GM21390 (cell line): ENCODE data around the gene PLCG2.
"Not testable (repeated sequence)": the region's sequence is repeated elsewhere in the genome, so short reads cannot be mapped to it uniquely, and the experiment has no call there.

Experiments used
- ATAC-seq: cut with Tn5 transposase; IDR thresholded peaks from one replicate; pipeline ENCODE4 v1.9.1; 2021; ENCODE audit not compliant: unreplicated experiment

The PLCG2 gene

DNA sequence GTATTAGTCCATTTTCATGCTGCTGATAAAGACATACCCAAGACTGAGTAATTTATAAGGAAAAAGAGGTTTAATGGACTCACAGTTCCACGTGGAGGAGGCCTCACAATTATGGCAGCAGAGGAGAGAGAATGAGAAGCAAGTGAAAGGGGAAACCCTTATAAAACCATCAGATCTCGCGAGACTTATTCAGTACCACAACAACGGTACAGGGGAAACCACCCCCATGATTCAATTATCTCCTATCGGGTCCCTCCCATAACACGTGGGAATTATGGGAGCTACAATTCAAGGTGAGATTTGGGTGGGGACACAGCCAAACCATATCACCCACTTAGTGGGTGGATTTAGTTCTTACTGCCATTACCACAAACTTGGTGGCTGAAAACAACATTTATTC, 155.6 kb downstream of the PLCG2 start:
- not testable (repeated sequence) for ATAC-seq

DNA sequence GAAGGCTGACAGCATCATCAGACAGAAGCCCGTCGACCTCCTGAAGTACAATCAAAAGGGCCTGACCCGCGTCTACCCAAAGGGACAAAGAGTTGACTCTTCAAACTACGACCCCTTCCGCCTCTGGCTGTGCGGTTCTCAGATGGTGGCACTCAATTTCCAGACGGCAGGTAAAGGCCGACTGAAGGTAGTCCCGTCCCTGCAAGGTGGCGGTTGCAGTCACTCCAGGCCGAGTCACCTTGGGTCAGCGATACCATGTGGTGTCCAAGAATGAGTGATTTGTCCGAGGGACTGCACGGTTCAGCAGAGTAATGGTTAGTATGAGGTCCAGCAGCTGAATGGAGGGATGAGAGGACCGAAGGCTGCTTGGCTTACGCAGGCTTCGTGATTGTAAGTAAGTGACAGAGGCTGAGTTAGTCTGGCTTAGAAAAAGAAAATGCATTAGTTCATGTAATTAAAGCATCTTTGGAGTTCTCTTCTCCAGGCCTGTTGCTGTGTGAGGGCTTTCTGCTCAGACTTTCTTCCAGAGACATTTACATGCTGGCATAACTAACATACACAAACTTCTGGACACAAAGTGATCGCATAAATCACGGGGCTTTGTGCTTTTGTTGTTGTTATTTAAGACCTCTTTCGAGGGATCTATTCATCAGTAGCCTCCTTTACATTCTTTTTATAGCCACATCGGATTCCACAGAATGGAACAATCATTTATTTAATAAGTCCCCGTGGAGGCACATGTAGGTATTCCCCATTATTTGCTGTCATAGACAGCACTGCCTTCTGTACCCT, 157.3 kb downstream of the PLCG2 start:
- no peak for ATAC-seq

DNA sequence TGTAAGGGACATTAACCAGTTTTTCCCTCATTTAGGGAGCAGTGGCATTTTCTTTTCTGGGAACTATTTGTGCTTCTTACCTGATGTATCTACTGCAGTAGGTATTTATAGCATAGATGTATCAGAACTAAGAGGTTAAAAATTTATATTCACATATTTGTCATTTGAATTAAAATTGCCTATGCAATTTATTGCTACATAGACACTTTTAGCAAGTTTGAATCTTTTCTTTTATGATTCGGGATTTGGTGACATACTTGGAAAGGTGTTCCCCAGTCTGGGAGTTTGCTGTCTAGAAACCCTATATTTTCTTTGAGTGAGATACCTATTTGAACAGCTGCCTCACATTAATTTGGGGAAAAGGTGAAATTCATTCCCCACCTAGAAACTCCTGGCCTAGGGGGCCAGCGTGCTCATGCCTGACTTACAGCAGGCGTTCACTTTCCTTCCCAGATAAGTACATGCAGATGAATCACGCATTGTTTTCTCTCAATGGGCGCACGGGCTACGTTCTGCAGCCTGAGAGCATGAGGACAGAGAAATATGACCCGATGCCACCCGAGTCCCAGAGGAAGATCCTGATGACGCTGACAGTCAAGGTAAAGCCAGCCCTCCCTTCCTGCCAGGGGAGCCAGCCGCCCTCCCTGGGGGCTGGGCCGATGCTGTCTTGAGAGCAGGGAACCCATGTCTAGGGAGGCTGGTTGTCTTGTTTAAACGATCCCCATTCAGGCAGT, 158.4 kb downstream of the PLCG2 start:
- no peak for ATAC-seq

DNA sequence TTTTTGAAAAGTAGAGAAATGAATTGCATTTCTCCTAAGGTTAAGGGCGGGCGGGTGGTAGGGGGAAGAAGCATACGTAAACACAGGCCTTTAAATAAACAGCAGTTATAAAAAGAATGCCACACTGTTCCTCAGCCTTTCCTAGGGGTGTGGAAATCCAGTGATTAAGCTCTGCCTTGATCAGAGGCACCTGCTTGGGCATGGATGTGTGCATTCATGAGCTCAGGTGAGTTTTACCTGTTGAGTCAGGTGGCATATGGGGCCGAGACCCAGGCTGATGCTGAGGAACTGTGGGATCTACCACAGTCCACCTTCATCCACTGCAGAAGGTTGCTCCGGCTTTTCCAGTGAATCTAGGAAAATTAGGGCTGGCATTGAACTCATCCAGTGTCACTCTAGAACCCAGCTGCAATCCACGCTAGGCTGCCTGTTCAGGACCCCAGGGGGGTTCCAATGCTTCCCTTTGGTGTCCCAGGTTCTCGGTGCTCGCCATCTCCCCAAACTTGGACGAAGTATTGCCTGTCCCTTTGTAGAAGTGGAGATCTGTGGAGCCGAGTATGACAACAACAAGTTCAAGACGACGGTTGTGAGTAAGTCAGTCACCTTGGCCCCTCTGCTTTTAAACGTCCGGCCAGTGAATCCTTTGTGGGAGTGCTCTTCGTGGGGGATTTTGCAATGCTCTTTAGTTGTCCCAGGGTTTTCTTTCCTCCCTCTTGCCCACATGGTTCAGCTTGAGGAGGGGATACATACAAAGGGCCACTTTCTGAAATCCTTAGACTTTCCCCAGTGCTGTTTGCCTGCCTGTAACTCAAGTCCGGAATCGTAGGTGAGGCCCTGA, 159.5 kb downstream of the PLCG2 start:
- no peak for ATAC-seq

DNA sequence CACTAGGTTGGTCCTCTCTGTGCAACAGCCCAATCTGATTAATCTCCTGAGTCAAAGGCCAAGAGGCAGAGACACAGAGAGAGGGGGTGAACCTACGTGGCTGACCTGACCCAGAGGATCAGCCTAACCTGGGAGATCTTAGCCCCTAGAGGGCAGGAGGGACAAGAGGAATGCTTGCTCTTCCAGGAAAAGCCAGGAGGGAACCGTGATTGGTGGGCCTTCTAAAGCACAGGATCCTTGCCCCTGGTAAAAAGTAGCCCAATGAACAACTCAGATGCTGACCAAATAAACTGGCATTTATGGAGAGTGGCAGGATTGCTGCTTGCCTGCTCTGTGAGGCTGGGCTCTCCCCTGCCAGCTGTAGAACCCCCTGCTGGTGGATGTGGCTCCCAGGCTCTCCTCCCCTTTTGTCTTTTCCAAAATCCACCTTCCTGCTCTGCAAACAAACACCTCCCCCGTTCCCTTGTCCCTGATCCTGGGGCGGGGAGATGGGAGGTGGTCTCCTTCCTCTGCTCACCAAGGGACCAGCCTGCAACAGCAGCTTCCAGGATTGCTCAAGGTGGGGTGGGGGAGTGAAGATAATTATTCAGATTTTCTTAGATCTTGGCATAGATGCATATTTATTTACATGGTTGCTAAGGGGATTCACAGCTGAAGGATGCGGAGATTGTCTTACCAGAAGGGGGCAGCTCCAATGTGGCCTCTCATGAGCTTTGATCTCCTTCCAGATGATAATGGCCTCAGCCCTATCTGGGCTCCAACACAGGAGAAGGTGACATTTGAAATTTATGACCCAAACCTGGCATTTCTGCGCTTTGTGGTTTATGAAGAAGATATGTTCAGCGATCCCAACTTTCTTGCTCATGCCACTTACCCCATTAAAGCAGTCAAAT, 160.3 kb downstream of the PLCG2 start:
- ATAC-seq: no peak

DNA sequence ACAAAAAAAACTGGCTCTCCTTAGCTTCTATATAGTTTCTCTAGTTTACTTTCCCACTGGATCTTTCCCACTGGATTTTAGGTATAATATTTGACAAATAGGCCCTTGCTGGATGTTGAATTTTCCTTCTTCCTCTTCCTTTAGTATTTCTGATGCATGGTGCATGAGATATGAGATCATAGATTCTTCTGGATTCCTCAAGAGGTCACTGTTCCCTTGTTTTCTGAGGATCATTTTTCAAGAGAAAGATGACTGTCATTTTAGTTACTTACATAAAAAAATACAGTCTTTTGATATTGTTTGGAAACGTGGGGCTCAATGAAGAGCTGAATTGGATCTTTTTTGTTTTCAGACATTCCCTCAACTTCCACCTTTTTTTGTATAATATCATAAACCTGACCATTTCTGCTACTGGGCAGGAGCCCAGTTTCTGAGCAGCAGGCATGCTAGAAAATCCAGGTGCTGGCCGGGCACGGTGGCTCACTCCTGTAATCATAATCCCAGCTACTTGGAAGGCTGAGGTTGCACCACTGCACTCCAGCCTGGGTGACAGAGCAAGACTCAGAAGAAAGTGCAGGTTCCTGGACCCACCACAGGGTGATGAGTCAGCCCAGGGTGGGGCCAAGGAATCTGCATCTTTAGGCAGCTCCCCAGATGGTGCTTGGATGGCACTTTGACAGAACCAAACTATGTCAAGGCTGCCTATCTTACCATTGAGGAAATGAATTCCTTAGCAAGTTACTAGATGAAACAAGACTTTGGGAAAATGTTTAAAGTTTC, 161.9 kb downstream of the PLCG2 start:
- no peak for ATAC-seq

DNA sequence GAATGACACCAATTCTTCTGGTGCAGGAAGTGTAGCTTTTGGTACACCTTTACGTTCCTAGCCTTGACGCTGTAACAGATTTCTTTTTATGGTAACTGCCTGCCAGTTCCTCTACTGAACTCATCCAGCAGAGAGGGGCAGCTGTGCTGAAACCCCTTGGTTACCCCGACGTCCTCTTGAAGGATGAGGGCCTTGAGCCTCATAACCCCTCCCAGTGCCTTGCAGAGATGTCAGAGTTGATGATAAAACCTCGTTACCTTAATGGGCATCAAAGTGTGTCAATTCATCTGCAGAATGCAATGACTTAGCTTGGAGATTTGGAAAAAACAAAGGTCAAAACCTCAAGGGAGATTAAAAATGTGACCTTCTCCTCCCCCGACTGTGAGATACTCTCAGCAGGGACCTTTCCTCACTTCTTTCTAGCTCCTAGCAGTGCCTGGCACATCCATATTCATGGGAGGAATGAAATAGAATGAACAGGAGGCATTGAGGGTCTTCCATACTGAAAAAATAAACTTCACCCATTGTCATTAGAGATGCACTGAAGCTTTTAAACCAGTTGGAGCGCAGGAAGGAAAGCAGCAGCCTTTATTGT, 163.0 kb downstream of the PLCG2 start:
- no peak for ATAC-seq

DNA sequence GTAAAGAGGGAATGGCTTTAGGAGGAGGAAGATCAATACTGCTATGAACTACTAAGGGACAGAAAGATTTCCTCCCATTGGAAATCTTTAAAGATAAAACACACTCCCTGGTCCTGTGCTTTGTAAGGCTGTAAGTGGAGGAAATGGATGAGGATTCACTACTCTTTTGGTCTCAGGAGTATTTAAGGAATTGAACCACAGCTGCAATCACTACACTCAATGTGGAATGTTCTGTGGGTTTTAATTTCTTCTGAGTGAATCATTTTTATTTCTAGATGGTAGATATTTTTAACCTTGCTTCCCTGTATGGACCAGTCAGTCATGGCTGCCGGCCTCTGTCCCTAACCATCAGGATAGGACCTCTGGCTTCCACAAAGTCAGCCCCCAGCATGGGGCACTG, 166.6 kb downstream of the PLCG2 start:
- no peak for ATAC-seq

DNA sequence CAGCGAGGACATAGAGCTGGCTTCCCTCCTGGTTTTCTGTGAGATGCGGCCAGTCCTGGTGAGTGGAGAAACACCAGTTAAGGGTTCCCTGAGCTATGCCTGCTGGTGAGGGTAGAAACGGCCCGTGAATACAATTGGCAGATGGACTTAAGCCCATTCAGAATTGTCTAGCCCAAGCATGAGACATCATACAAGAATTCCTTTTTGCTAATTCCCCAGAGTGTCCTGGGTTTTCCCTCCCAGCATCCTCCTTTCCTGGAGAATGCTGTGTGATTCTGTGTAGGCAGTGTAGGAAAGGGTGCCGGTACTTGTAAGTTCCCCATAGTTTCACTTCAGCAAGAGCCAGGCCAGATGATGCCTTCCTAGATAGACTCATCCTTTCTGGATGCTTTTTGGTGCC, 167.1 kb downstream of the PLCG2 start:
- ATAC-seq: no peak

DNA sequence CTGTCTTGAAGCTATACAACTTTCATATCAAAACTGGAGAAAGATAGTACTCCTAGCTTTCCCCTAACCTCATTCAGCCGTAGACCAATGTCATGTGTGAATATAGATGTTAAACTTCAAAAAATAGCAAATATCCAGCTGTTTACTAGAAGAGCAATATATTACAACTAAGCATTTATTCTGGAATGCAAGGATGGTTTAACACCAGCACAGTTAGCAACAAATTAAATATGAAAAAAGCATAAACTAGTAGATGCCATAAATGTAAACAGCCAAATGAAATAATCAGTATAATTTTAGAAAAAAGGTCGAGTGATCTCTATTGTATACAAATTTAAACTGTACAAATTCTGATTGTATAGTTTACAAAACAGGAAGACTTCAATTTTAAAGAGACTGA, 172.5 kb downstream of the PLCG2 start:
- no peak for ATAC-seq

DNA sequence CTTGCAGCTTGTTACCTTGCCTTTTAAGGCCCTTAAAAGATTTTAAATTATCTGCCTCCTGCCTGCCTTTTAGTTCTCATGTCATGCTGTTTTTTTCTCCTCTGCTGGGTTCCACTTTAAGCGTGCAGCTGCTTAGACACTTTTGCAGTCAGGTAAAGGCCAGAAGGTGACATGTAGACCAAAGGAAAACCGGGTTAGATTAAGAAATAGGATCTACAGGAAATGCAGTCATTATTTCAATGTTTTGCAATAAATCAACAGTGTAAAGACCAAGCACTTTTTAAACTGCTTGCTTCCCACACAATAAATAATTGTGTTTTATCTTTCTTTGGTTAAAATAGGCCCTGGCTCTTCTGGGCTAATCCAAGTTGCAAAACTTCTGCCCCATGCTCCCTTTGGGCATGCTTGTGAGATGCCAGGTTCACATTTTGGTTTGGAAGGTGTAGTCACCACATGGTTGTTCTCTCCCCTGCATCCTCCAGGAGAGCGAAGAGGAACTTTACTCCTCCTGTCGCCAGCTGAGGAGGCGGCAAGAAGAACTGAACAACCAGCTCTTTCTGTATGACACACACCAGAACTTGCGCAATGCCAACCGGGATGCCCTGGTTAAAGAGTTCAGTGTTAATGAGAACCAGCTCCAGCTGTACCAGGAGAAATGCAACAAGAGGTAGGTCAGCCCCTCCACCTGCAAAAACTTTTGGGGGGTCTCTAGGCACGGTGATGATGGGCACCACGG, 177.3 kb downstream of the PLCG2 start:
- ATAC-seq: no peak

DNA sequence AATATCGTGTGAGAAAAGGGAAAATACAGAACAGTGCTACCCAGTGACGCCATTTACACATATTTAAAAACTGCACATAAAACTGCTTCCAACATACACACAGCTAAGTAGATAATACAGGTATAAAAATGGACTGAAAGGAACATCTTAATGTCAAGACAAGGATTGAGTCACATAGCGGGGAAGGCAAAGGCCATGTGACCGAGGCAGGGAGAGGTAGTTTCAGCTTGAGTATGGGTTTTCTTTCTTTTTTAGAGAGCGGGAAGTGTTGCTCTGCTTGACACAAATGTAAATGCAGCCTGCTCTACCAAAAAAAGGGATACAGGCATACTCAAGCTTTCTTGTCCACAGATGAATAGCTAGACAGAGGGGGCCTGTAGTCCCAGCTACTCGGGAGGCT, 185.7 kb downstream of the PLCG2 start:
- ATAC-seq: no peak

DNA sequence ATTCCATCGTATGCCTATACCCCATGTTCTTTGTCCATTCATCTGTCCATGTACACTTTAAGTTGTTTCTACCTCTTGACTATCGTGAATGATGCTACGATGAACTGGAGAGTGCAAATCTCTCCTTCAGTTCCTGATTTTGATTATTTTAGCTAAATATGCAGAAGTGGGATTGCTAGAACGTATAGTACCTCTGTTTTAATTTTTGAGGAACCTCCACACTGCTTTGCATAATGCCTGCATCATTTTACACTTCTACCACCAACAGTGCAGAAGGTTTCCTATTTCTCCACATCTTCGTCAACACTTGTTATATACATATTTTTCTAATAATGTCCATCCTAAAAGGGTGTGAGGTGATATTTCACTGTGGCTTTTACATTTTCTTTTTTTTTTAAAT, 188.3 kb downstream of the PLCG2 start:
- no peak for ATAC-seq

DNA sequence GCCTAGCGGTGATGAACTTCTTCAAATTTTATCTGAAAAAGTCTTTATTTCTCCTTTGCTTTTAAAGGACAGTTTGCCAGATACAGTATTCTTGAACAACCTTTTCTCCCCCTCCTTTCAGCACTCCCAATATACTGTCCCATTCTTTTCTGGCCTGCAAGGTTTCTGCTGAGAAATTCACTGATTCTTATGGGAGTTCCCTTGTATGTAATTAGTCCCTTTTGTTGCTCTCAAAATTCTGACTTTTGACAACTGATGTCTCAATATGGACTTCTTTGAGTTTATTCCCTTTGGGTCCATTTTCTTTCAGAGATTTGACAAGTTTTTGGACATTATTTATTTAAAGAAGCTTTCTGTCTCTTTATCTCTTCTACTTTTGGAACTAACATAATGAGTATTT, 192.8 kb downstream of the PLCG2 start:
- no peak for ATAC-seq

DNA sequence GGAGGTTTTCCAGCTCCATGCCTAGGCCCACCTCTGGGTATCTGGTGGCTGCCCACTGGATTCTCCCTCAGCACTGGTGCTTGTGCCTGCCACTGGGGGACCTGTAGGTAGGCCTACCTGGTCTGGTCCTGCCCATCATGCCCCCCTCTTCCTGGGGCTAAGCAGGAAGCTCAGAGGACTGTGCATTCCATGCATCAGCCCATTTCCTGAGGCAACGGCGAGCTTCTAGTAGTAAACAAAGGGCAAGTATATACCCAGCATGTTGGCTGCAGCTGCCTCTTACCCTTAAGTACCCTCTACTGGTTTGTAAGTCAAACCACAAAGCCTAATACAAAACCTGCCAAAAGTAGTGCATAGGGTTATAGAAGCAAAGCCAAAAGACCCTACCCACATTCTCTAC, 194.6 kb downstream of the PLCG2 start:
- ATAC-seq: no peak

DNA sequence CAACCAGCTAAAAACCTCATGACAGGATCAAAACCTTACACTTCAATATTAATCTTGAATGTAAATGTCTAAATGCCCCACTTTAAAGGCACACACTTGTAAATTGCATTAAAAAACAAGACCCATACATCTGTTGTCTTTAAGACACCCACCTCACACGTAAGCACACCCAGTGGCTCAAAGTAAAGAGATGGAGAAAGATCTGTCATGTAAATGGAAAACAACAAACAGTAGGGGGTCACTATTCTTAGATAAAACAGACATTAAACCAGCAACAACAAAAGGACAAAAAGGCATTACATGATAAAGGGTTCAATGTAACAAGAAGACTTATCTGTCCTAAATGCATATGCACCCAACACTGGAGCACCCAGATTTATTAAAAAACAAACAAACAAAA, 196.5 kb downstream of the PLCG2 start:
- ATAC-seq: no peak

DNA sequence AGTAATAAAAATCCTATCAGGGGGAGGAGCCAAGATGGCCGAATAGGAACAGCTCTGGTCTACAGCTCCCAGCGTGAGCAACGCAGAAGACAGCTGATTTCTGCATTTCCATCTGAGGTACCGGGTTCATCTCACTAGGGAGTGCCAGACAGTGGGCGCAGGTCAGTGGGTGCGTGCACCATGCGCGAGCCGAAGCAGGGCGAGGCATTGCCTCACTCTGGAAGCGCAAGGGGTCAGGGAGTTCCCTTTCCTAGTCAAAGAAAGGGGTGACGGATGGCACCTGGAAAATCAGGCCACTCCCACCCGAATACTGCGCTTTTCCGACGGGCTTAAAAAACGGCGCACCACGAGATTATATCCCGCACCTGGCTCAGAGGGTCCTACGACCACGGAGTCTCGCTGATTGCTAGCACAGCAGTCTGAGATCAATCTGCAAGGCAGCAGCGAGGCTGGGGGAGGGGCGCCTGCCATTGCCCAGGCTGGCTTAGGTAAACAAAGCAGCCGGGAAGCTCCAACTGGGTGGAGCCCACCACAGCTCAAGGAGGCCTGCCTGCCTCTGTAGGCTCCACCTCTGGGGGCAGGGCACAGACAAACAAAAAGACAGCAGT, 198.3 kb downstream of the PLCG2 start:
- not testable (repeated sequence) for ATAC-seq

DNA sequence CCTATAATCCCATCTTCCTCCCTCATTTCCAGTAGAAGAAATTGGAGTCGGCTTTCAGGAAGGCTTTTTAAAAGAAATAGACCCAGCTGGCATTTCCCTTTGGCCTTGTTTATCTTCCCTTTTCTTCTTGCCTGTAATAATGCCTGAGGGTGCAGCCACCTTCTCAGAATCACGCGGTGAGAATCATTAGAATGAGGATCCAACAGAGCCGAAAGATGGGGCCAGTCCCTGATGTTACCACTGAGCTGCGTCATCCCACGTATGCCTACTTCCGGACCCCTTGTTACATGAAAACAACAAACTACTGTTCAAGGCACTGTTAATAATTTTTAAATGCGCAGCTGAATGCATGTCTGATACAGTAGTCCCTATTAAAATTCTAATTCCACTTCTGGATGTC, 208.0 kb downstream of the PLCG2 start:
- ATAC-seq: no peak
